Lung (tissue), 12 donors: ENCODE results near the gene C1orf35. TPM values are rescaled to one million over a fixed set of nuclear protein-coding genes. Genes with fewer than 3 reads are reported as not detected.

Source experiments
- ATAC-seq: fragments of 200-7000 bp; cut with Tn5 transposase; one replicate; pipeline ENCODE4 v1.9.1; 2020; ENCODE audit warnings: moderate number of reproducible peaks; ENCODE audit not compliant: insufficient read depth, low FRiP score
- DNase-seq, 3 donors: peaks; one replicate each; pipeline ENCODE4 v3.0.0-alpha.2; 2013 to 2017
- H3K27ac ChIP-seq, 2 donors: one replicate each; pipeline ENCODE4 v1.5.1; 2013; ENCODE audit warnings: mild to moderate bottlenecking in 2 of 2, moderate library complexity in 2 of 2, control low read depth in 1 of 2, inconsistent platforms in 1 of 2, low read depth in 1 of 2, low read length in 1 of 2
- H3K27me3 ChIP-seq, 3 donors: one replicate each; pipeline ENCODE4 v1.5.1; 2013; ENCODE audit warnings: low read length in 2 of 3; ENCODE audit not compliant: control insufficient read depth in 3 of 3, insufficient read depth in 3 of 3
- H3K36me3 ChIP-seq, 4 donors: one replicate each; pipeline ENCODE4 v1.5.1; 2013; ENCODE audit warnings: low read length in 4 of 4, mild to moderate bottlenecking in 1 of 4, moderate library complexity in 1 of 4; ENCODE audit not compliant: control insufficient read depth in 4 of 4, insufficient read depth in 4 of 4
- H3K4me1 ChIP-seq, 5 donors: one replicate each; pipeline ENCODE4 v1.5.1; 2013; ENCODE audit warnings: low read length in 5 of 5, mild to moderate bottlenecking in 2 of 5, moderate library complexity in 1 of 5; ENCODE audit not compliant: control insufficient read depth in 5 of 5, insufficient read depth in 5 of 5
- H3K4me3 ChIP-seq: one replicate; pipeline ENCODE4 v1.5.1; 2013; ENCODE audit warnings: mild to moderate bottlenecking, control low read depth, moderate library complexity
- H3K9ac ChIP-seq, 2 donors: one replicate each; pipeline ENCODE4 v1.5.1; 2013; ENCODE audit warnings: low read length in 2 of 2, control low read depth in 1 of 2; ENCODE audit not compliant: insufficient read depth in 1 of 2
- H3K9me3 ChIP-seq, 4 donors: one replicate each; pipeline ENCODE4 v1.5.1; 2013; ENCODE audit warnings: low read length in 3 of 4, mild to moderate bottlenecking in 1 of 4, moderate library complexity in 1 of 4; ENCODE audit not compliant: control insufficient read depth in 4 of 4, insufficient read depth in 3 of 4
- CTCF ChIP-seq: IDR thresholded peaks from 2 replicates; pipeline ENCODE4 v1.5.1; 2012; ENCODE audit warnings: mild to moderate bottlenecking; ENCODE audit errors: control extremely low read depth, extremely low read depth
- WGBS, 2 donors: extraction: QIAGEN DNeasy Blood & Tissue Kit; methylation state at CpG; one replicate each; pipeline ENCODE4 v1.1.7; 2013; 5-methylcytosine and 5-hydroxymethylcytosine counted together
- polyA plus RNA-seq, 2 donors: library from polyadenylated mRNA; stranded (reverse); fragments of 200-250 nt; gene quantifications; one replicate each; pipeline ENCODE4 v1.2.1, GENCODE V29; 2013
- total RNA-seq, 2 donors: library from RNA; depleted of rRNA in 1 of 2; stranded (reverse); fragments of >200 nt in 1 of 2; gene quantifications; one replicate each; pipeline ENCODE4 v1.2.1, GENCODE V29; 2014 to 2021
- donor health status: control.
- donor health status: control.
- donor health status: Bipolar disorder and iron deficiency.
- donor health status: healthy.
- donor health status: DM: yes; HTN: yes; CAD: no.

C1orf35 gene
- total and polyA plus RNA-seq, 4 donors: 9.1 to 19.9 (median 15.0) TPM

- Histone ChIP-seq H3K4me1 (peaks cover 0 to 4% (median 0%) of the 10 kb centered on the region in 5 donors), H3K27me3 (peaks cover 0 to 21% (median 16%) of the 10 kb centered on the region in 3 donors), H3K36me3 (no peaks in the 10 kb centered on the region), H3K9me3 (no peaks in the 10 kb centered on the region), H3K27ac (no peak overlapping the region), H3K9ac (no peak overlapping the region), H3K4me3 (no peak overlapping the region)
- WGBS, 2 donors: 50 to 63% methylated on average over 16 to 18 of the region's 18 CpGs
- no peak for DNase-seq
- TF ChIP-seq CTCF: no peak
- no peak for ATAC-seq
These were observed 28.0 kb downstream of the C1orf35 start for GRCh38 chr1:228074954-228075730.

GRCh38 chr1:228073857-228074545 lies 29.1 kb downstream of the C1orf35 start:
- no peak for TF ChIP-seq CTCF
- Histone ChIP-seq H3K9ac (no peak overlapping the region), H3K36me3 (no peaks in the 10 kb centered on the region), H3K4me3 (no peak overlapping the region), H3K4me1 (peaks cover 0 to 4% (median 0%) of the 10 kb centered on the region in 5 donors), H3K9me3 (peaks cover 0 to 2% (median 0%) of the 10 kb centered on the region in 4 donors), H3K27me3 (peaks cover 0 to 32% (median 22%) of the 10 kb centered on the region in 3 donors), H3K27ac (no peak overlapping the region)
- WGBS, 2 donors: 46% methylated on average over 15 to 16 of the region's 16 CpGs
- no peak for ATAC-seq
- no peak for DNase-seq

GRCh38 chr1:228073061-228073856 lies 29.9 kb downstream of the C1orf35 start:
- Histone ChIP-seq H3K9me3 (peaks cover 0 to 2% (median 0%) of the 10 kb centered on the region in 4 donors), H3K4me1 (peaks cover 0 to 4% (median 0%) of the 10 kb centered on the region in 5 donors), H3K4me3 (no peak overlapping the region), H3K9ac (no peak overlapping the region), H3K36me3 (no peaks in the 10 kb centered on the region), H3K27me3 (peaks cover 0 to 39% (median 28%) of the 10 kb centered on the region in 3 donors), H3K27ac (no peak overlapping the region)
- ATAC-seq: no peak
- WGBS, 2 donors: 68 to 72% methylated on average over 23 of the region's 23 CpGs
- DNase-seq: no peak
- no peak for TF ChIP-seq CTCF
